ENCODE measurements around the gene HTR3B.
"Not testable (repeated sequence)": the region's sequence is repeated elsewhere in the genome, so short reads cannot be mapped to it uniquely, and the experiment has no call there.

The HTR3B gene, protein sequence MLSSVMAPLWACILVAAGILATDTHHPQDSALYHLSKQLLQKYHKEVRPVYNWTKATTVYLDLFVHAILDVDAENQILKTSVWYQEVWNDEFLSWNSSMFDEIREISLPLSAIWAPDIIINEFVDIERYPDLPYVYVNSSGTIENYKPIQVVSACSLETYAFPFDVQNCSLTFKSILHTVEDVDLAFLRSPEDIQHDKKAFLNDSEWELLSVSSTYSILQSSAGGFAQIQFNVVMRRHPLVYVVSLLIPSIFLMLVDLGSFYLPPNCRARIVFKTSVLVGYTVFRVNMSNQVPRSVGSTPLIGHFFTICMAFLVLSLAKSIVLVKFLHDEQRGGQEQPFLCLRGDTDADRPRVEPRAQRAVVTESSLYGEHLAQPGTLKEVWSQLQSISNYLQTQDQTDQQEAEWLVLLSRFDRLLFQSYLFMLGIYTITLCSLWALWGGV

DNA sequence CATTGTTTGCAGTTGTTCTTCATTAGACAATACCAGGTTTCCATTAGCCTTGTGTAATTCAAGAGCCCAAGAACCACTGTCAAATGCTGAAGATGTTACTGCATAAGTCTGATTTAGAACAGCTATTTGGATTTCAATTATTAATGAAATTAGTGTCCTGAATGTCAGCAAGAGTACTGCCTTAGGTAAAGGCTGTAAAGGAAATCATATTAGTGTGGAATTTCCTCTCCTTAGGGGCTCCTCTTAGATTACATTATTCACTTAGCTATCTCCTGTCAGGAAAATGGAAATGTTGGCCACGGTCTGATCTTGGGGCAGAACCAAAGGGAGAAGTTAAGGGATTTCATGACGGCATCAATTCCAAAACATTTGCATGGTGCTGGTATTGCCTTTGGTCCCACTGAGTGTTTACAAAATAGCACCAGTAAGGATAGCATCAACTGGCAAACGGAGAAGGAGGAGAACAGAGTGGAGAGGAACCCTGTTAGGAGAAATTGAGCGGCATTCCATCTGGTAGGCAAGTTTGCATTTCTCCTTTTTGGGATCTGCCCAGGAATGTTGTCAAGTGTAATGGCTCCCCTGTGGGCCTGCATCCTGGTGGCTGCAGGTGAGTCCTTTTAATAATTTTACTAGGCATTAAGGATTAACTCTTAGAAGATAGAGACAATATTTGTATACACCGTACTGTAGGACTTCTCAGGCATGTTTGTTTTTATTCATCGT is at the start of gene HTR3B:
TSS of gene HTR3B (plus strand) at position 418 of the 723 bp plus-strand sequence. CDS start at position 556, 138 bp downstream.
- no peak for DNase-seq

DNA sequence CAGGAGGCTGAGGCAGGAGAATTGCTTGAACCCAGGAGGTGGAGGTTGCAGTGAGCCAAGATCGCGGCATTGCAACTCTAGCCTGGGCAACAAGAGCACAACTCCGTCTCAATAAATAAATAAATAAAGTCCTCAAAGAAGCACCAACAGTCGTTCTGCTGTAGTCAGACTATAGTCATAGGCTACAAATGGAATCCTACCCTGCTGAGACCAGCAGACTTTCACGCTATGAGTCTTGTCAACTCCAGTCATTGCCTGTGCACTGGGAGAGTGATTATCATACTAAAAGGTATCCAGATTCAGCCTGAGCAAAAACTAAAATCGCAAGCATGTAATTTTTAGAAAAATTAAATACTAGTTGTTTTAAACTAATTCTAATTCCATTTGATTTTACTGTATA is 48.8 kb upstream of the HTR3B start:
- DNase-seq = no peak

DNA sequence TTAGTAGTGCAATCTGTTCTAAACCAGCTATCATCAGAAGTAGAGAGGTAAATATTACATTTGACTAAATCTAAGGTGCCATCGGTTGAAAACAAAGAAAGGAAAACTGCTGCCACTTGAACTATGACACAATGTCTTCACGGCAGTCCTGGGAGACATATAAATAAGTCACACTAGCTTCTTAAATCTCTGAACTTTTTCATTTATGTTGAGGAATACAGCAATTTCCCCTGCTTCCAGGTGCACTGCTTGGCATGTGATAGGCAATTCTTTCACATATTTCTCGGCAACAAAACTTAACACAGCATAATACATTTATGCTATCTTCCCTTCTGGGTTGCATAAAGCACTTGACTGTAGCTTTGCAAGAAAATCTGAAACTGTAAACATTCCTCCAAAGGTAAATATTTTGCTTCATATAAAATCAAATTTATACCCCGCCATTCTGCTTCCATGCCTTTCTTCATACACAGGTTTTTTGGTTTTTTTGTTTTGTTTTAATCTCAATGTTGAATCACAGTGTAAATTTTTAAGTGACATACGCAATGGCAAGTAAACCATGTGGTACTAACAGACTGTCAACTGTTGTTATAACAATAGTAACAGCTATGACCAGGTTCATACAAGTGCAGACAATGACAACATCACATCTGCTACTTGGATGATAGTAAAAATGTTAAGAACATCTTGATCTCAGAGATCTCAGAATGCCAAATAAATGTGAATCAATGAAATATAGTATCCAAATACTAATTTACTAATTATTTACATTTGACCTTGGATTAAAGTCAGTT is 47.4 kb upstream of the HTR3B start:
- no peak for DNase-seq

DNA sequence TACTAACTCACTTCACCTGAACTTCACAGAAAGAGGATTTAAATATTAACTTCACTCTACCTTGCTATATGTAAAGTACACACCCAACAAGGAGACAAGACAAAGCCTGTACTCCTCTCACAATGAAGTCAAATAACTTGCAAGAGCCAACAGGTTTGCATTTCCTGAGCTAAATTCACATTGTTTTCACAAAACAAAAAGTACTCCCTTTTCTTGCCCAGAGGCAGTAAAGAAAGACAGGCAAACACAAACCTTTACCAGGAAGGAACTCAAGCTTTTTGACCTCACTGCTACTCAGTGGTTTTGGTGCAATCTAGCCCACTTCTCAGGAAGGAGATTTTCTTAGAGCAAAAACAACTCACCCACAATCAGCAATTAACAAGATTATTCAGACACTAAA is 44.9 kb upstream of the HTR3B start:
- DNase-seq = no peak

DNA sequence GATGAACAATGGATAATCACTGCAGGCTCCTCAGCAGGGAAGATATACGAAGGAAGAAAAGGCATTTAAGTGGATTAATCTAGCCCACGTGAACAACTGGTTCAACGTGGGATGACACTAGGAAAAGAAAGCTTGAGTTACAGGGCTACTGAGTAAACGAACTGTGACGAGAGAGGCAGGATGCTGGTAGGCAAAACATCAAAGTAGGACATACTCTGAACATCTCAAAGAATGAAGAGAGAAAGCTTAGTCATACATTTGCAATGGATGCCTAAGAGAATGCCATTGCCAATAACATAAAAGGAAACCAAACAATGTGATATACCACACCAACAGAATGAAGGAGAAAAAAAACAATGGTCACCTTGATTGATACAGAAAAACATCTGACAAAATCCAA is 42.2 kb upstream of the HTR3B start:
- no peak for DNase-seq

DNA sequence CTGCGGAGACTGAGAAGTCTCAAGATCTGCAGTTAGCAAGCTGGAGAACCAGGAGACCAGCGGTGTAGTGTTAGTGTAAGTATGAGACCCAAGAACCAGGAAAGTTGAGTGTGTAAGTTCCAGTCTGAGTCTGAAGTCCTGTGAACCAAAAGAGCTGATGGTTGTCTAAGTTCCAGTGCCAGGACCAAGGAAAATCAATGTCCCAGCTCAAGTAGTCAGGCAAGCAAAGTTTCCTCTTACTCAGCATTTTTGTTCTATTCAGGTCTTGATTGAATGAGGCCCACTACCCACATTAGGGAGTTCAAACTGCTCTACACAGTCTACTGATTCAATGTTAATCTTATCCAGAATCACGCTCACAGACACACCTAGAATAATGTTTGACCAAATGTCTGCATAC is 40.2 kb upstream of the HTR3B start:
- DNase-seq = no peak

DNA sequence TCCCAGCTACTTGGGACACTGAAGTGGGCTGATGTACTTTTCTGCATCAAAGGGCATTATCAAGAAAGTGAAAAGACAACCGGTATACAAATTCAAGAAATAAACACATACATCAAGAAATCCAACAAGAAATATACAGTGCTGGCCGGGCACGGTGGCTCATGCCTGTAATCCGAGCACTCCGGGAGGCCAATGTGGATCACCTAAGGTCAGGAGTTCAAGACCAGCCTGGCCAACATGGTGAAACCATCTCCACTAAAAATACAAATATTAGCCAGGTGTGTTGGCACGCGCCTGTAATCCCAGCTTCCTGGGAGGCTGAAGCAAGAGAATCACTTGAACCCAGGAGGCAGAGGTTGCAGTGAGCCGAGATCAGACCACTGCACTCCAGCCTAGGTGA is 38.7 kb upstream of the HTR3B start:
- no peak for DNase-seq

DNA sequence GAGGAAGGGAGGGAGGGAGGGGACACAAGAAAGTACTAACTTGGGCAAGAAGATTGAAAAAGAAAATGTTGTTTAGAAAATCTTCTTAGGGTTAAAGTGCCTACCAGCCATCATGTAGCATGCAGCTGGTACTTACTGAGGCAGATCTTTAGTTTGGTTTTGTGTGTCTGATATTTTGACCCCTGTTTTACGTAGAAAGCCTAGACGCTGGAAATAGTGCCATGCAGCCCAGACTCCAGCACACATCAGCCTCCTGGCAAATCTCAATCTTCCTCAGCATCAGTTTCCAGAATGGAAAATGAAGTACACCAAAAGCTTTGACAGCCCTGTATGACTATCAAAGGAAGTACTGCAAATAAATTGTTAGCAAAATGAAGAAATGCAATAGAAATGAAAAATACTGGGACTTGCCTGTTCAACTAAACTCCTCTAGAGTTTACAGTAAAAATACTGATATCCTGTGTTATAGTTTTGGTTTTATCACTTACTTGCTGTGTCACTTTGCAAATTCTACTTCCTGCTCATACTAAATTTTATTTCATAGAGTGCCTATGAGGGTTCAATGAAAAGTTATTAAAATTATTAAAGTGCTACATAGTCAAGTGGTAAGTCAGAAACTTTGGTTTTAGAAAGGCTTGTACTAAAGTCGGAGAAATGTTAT is 36.6 kb upstream of the HTR3B start:
- DNase-seq = no peak

DNA sequence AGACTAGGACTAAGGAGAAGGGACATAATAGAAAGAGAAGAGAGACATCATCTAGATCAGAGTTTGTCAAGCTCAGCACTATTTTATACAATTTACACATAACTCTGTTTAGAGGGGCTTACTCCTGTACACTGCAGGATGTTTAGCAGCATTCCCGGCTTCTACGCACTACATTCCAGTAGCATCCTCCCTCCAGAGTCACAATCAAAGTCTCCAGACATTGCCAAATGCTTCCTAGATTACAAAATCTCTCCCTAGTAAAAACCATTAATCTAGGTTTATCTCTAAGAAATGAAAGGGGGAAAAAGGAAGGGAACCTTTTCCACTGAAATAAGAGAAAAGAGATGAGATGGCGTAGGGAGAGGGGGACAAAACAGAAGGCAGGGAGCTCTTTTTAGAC is 33.3 kb upstream of the HTR3B start:
- no peak for DNase-seq

DNA sequence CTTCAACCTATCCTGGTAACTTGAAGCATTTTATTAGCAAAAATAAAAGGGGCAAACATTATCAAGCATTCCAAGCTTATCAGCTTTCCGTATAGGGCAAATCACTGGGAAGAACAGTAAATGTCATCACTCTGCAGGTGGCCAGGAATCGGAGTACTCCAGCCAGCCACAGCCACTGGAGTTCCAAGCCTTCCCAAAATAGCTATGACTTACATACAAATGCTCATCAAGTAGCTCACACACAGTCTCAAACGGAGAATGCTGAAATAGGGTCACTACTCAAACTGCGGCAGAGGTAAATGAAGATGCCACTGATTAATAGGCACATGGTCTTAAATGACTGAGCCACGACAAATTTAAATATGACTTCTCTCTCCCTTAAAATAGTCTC is 31.4 kb upstream of the HTR3B start:
- no peak for DNase-seq

DNA sequence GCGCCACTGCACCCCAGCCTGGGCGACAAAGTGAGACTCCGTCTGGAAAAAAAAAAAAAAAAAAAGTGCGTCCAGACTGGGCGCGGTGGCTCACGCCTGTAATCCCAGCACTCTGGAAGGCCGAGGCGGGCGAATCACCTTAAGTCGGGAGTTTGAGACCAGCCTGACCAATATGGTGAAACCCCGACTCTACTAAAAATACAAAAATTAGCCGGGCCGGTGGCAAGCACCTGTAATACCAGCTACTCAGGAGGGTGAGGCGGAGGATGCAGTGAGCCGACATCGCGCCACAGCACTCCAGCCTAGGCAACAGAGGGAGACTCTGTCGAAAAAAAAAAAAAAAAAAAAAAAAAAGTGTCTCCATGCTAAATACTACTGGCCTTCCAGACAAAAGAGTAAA is 30.5 kb upstream of the HTR3B start:
- DNase-seq = no peak

DNA sequence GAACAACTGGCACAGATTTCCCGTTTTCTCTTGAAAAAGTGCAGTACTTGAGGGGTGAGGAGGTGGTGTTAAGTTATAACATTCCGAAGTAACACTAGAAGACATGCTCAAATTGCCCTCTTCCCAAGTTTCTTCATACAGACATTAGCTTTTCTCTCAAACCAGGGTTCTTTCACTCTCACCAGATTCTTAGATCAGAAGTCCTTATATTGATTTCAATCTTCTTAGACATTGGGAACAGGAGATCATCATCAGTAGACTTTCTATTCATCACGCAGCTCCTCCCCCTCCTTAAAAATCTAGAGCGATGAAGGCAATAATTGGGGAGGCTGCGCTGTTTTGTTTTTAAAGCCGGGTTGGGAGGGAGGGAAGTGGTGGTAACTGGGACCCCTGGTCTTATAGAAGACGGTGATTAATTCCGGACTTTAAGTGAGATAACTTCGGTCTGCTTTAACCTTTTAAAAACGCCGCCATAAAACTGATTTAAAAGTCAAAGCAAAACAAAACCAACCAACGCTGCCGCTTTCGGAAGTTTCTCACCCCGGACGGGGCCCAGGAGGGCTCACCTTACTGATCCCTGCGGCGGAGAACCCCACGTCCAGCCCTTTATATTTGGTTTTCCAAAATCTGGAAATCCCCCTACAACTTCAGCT is 29.9 kb upstream of the HTR3B start:
- no peak for DNase-seq

DNA sequence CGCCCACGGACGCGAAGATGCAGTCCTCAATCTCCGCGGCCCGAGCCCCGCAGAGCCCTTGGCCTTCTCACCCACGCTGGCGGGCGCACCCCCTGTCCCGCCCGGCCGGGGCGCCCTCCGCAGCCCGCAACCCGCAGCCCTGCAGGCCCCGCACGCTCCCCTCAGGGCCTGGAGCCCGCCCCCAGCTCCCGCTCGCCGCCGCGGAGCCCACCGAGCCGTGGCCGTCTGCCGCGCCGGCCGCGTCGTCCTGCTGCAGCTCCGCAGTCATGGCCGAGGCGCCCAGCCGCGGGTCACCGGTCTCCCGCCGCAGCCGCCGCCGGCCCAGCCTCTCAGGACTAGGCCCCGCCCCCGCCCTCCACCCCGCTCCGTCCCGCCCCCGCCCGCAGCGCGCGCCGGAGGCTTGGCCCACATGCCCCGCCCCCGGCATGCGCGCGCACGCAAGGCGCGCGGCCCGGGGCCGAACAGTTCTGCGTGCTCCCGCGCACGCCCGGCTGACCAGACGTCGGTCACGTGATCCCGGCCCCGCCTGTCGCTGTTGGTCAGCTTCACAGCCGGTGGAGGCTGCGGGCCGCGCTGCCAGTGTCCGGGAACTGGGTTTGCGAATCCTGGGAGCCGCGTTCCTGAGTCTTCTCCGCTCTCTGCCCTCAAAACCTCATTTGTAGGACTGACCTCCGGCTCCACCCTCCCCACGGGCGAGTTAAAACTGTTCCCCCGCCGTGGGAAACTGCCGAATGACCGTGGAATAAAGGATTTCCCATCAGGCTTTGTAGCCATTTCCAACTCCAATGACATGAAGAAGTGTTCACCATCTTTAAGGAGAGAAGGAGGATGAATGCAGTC is 29.1 kb upstream of the HTR3B start, which contains the start of gene USP28:
TSS of gene USP28 (minus strand) at position 339 of the 840 bp plus-strand sequence. CDS start at position 268, 71 bp downstream.
- peak; percentile 87 for DNase-seq

DNA sequence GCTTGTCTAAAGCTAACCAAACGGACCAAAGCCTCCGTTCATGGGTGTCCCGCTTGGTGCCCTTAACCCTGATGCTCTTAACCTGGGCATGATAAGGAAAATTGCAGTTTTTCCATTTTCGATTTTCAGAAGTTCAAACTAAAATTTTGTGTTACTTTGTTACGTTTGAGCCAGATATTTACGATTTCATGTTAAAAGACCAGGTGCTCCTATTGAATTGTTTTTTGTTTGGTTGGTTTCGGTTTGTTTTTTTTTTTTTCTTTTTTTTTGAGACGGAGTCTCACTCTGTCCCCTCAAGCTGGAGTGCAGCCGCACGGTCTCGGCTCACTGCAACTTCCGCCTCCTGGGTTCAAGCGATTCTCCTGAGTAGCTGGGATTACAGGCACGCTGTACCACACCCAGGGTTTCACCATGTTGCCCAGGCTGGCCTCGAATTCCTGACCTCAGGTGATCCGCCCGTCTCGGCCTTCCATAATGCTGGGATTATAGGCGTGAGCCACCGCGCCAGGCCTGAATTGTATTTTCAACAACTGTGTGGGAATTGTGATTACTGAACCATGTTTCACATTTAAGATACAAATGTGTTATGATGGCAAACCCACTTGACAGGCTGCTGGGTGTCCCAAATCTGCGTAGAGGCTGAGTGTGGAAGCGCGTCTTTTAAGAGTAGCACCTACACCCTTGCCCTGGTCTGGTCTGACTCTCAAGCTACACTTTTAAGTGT is 28.4 kb upstream of the HTR3B start:
- DNase-seq = no peak

DNA sequence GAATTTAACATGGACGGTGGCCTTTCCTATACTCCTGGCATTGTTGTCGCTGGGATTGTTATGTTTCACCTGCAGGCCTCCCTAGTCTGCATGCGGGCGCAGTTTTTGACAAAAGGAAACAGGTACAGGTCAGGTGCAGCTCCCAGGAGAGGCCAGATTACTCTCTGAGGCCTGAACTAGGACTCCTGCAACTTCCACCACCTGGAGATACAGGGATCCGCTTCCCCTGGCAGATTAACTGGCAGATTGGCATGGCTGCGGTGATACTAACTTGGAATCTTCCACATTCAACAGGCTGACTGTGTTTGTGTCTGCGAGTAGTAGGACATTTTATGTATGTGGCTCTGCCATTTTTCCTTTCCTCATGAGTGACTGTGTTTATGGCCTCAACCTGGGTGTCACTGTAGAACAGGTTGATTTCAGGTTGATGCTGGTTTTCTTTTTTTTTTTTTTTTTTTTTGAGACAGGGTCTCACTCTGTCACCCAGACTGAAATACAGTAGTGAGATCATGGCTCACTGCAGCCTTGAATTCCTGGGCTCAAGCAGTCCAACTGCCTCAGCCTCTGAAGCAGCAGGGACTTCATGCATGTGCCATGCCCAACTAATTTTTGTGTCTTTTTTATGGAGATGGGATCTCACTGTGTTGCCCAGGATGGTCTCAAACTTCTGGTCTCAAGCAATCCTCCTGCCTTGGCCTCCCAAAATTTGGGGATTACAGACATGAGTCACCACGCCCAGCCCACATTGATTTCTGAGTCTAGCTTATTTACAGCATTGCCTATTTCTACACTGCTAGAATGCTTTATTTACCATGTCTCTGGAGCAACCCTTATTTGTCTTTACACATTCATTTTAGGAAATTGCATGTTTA is 27.6 kb upstream of the HTR3B start:
- no peak for DNase-seq

DNA sequence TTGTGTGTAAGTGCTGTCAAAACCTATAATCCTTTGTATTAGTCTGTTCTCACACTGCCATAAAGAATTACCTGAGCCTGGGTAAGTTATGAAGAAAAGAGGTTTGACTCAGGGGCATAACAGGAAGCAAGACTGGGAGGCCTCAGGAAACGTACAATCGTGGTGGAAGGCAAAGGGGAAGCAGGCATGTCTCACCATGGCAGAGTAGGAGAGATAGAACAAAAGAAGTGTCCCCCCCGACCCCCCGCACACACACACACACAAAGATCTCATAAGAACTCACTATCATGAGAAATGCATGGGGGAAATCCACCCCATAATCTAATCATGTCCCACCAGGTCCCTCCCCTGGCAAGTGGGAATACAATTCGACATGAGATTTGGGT is 26.9 kb upstream of the HTR3B start:
- DNase-seq = no peak

DNA sequence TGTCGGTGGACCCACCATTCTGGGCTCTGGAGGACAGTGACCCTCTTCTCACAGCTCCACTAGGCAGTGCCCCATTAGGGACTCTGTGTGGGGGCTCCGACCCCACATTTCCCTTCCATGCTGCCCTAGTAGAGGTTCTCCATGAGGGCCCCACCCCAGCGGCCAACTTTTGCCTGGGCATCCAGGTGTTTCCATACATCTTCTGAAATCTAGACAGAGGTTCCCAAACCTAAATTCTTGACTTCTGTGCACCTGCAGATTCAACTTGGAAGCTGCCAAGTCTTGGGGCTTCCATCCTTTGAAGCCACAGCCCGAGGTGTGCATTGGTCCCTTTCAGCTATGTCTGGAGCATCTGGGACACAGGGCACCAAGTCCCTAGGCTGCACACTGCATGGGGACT is 25.1 kb upstream of the HTR3B start:
- not testable (repeated sequence) for DNase-seq

DNA sequence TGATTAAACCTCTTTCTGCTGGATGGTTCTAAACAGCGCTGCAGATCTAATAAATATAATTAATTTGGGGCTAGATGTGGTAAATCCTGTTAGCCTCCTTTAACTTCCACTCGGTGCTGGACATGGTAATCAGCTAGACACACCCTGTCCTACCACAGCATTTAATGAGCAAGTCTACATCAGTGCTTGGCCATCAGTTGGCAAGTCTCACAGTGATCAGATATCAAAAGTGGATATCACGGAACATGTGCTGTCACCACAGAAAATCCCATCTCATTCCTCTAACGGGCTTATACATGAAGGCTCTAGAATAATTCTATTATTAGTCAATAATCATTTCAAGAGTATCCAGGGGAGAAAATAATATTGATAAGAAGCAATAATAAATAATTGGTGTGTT is 23.6 kb upstream of the HTR3B start:
- DNase-seq = no peak

DNA sequence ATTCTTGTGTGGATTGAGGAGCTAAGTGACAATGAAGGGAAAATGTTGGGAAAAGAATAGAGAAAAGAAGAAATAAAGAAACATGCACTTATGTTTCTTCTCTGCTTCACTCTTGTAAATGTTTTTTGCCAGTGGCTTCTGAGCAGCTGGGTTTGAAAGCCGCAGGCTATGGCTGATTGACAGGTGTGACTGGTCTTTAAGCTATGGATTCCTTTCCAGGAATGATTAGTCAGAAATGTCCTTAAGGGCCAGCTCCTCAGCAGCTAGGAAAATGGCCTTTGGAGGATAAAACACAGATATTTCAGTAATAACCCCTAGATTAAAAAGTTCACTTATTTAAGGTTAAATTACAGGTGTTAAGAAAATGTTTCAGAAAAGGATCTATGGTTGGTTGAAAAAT is 22.7 kb upstream of the HTR3B start:
- DNase-seq = no peak

DNA sequence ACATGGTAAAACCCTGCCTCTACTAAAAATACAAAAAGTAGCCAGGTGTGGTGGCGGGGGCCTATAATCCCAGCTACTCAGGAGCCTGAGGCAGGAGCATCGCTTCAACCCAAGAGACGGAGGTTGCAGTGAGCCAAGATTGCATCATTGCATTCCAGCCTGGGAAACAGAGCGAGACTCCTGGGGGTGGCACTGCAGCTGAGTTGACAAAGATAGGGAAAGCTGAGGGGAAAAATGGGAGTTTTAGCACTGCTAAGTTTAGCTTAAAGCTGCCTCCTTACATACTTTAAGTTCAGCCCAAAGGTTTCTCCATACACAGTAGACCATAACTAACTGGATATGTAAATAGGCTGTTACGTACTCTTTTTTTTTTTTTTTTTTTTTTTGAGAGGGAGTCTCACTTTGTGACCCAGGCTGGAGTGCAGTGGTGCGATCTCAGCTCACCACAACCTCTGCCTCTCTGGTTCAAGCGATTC is 20.2 kb upstream of the HTR3B start:
- DNase-seq = no peak

Data from NCI-H1436 (cell line).